Neural crest cell (in vitro differentiated cells): ENCODE results near the gene ACSS1. TPM values are rescaled to one million over a fixed set of nuclear protein-coding genes. Genes with fewer than 3 reads are reported as not detected.

Experiments
- DNase-seq: peaks from one replicate; pipeline ENCODE4 v3.0.0; 2021; ENCODE audit warnings: low read depth, mixed read lengths, low spot score
- H3K27ac Mint-ChIP-seq: one replicate; pipeline ENCODE4 v1.8.0; 2021; ENCODE audit warnings: mild to moderate bottlenecking, mixed read lengths; ENCODE audit not compliant: unreplicated experiment
- H3K27me3 Mint-ChIP-seq: 2 replicates; pipeline ENCODE4 v1.8.0; 2021; ENCODE audit warnings: low read depth, mild to moderate bottlenecking, mixed read lengths
- H3K36me3 Mint-ChIP-seq: 2 replicates; pipeline ENCODE4 v1.8.0; 2021; ENCODE audit warnings: low read depth, mild to moderate bottlenecking, mixed read lengths
- H3K4me1 Mint-ChIP-seq: 2 replicates; pipeline ENCODE4 v1.8.0; 2021; ENCODE audit warnings: mixed read lengths
- H3K4me3 Mint-ChIP-seq: one replicate; pipeline ENCODE4 v1.8.0; 2021; ENCODE audit warnings: mild to moderate bottlenecking, mixed read lengths
- H3K9me3 Mint-ChIP-seq: 2 replicates; pipeline ENCODE4 v1.8.0; 2021; ENCODE audit warnings: mixed read lengths
- CTCF ChIP-seq: fragments of 200-600 bp; sonication (generic); conservative IDR thresholded peaks from 2 replicates; pipeline ENCODE4 v1.5.0; 2021; ENCODE audit warnings: antibody characterized with exemption, mild to moderate bottlenecking
- total RNA-seq: library from RNA; stranded (reverse); gene quantifications from 2 replicates; pipeline ENCODE4 v1.2.1, GENCODE V29; 2021

ACSS1 gene
- total RNA-seq, 1 donor from 2014 or later = 14.0 TPM

GRCh38 chr20:24957326-24958016 is 100.5 kb downstream of the ACSS1 start:
- no peaks in the 10 kb centered on the region for H3K4me1 Mint-ChIP-seq

More at GRCh38 chr20:24957326-24958016, 100.5 kb downstream of the ACSS1 start:
- Mint-ChIP-seq H3K36me3 (peaks cover 2% of the 10 kb centered on the region), H3K27me3 (no peaks in the 10 kb centered on the region), H3K9me3 (no peaks in the 10 kb centered on the region), H3K4me3 (no peak overlapping the region), H3K27ac (no peak overlapping the region)
- no peak for DNase-seq
- no peak for TF ChIP-seq CTCF

Other genes with a start within 250 kb of the ACSS1 start
- gene CST7, start 108.9 kb downstream of the ACSS1 start, total RNA-seq = not detected in 2 replicates
- 85.0 and 88.6 TPM in 2 replicates for gene APMAP, start 65.4 kb downstream of the ACSS1 start, total RNA-seq
- 3.8 and 4.2 TPM in 2 replicates for gene VSX1, start 24.0 kb upstream of the ACSS1 start, total RNA-seq
- gene ENTPD6, start 137.6 kb upstream of the ACSS1 start, total RNA-seq = 70.0 and 73.4 TPM in 2 replicates
- gene PYGB, start 189.9 kb upstream of the ACSS1 start, total RNA-seq = 71.1 and 77.1 TPM in 2 replicates